Measurements from ENCODE around the gene SLC37A4. TPM values are rescaled to one million over a fixed set of nuclear protein-coding genes. Genes with fewer than 3 reads are reported as not detected.
"Not testable (repeated sequence)": the region's sequence is repeated elsewhere in the genome, so short reads cannot be mapped to it uniquely, and the experiment has no call there.

Gene SLC37A4
- total RNA-seq, 2 experiments from 2014 or later: 26.0 to 26.5 TPM

DNA sequence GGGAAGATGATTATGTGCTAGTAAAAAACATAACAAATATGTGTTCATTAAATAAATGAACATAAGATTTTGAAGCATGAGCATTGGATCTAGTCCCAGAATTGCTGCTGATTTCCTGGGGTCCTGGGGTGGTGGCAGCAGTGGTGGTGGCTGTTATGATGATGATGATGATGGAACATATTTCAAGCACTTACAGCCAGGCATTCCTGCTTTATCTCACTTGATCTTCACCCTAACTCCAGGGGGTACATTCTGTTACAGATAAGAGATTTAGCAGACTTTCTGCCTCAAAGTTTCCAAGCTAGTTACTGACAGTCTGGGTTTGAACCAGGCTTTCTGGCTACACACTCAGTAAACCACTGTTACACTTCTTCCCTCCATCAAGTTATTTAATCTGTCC lies 6.9 kb downstream of the SLC37A4 start:
- no peak for ATAC-seq
- Mint-ChIP-seq H3K9me3 (ENCODE audit: low read depth) (no peaks in the 10 kb centered on the region), H3K4me3 (no peak overlapping the region), H3K4me1 (peaks cover 46% of the 10 kb centered on the region), H3K27me3 (no peaks in the 10 kb centered on the region), H3K36me3 (peaks cover 31% of the 10 kb centered on the region), H3K27ac (peak overlapping the region; percentile 13)
- CTCF ChIA-PET: interaction anchor here (0.9 to 2.6 kb wide), 4 partner anchors 7 to 76 kb away, joined by 3 to 10 read pairs (median 4); partner anchors contain the start of genes CENATAC and SLC37A4
- DNase-seq: no peak

GRCh38 chr11:119021631-119022030 lies 9.0 kb downstream of the SLC37A4 start:
- H3K27ac Mint-ChIP-seq: peak overlapping the region; percentile 39
- DNase-seq: no peak
- no peaks in the 10 kb centered on the region for H3K9me3 Mint-ChIP-seq (ENCODE audit: low read depth)
- CTCF ChIA-PET: interaction anchor here (2.6 kb wide), 1 partner anchor 9 kb away, joined by 10 read pairs; the partner anchor contains the start of gene SLC37A4
- H3K27me3 Mint-ChIP-seq: no peaks in the 10 kb centered on the region
- no peak overlapping the region for H3K4me3 Mint-ChIP-seq
- peaks cover 48% of the 10 kb centered on the region for H3K4me1 Mint-ChIP-seq
- no peak for ATAC-seq
- H3K36me3 Mint-ChIP-seq: peaks cover 42% of the 10 kb centered on the region

DNA sequence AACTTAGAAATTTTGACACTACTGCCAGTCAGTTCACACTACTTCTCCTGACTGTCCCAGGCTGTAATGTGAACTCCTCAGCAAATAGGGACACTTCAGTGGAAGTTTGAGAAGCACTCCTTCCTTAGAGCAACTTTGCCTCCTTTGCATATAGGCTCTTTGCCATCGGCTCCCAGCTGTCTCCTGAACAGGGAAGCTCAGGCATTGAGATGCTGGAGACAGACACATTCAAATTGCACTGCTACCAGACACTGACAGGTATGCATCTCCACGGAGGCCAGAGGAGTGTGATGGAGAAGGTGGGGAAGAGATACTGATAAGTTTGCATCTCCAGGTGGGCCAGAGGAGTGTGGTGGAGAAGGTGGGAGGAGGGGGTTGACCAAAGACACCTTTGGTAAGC lies 10.7 kb downstream of the SLC37A4 start:
- Mint-ChIP-seq H3K36me3 (peaks cover 57% of the 10 kb centered on the region), H3K27ac (peak overlapping the region; percentile 99), H3K4me1 (peaks cover 63% of the 10 kb centered on the region), H3K9me3 (ENCODE audit: low read depth) (no peaks in the 10 kb centered on the region), H3K4me3 (peak overlapping the region; percentile 94), H3K27me3 (no peaks in the 10 kb centered on the region)
- CTCF ChIA-PET: interaction anchor here (0.7 to 5.1 kb wide), 3 partner anchors 11 to 1176 kb away, joined by 3 to 33 read pairs (median 11); partner anchors contain the start of genes CENATAC and SLC37A4
- no peak for ATAC-seq
- no peak for DNase-seq

- Mint-ChIP-seq H3K9me3 (ENCODE audit: low read depth) (no peaks in the 10 kb centered on the region), H3K27ac (peak within 1 kb of the TSS; percentile 99), H3K4me3 (peak within 1 kb of the TSS; percentile 94), H3K36me3 (peaks cover 59% of the 10 kb centered on the region), H3K27me3 (no peaks in the 10 kb centered on the region), H3K4me1 (peaks cover 56% of the 10 kb centered on the region)
- ATAC-seq: peak; percentile 91
- DNase-seq: peak; percentile 98
- CTCF ChIA-PET: interaction anchor here (0.6 to 5.1 kb wide), 8 partner anchors 10 to 37 kb away, joined by 3 to 33 read pairs (median 4); partner anchors contain the start of genes CENATAC and SLC37A4
Observed at GRCh38 chr11:119018074-119018938, 12.4 kb downstream of the SLC37A4 start, which contains the start of the genes RPS25 and TRAPPC4. Gene RPS25, minus strand, starts transcription at chr11:119018343. Its CDS starts 59 bp downstream, at chr11:119018284. Gene TRAPPC4, plus strand, starts transcription at chr11:119018766. Its CDS starts 30 bp downstream, at chr11:119018796.

GRCh38 chr11:119017377-119017776 lies 13.3 kb downstream of the SLC37A4 start:
- Mint-ChIP-seq H3K4me3 (peak overlapping the region; percentile 94), H3K4me1 (peaks cover 56% of the 10 kb centered on the region)

DNA sequence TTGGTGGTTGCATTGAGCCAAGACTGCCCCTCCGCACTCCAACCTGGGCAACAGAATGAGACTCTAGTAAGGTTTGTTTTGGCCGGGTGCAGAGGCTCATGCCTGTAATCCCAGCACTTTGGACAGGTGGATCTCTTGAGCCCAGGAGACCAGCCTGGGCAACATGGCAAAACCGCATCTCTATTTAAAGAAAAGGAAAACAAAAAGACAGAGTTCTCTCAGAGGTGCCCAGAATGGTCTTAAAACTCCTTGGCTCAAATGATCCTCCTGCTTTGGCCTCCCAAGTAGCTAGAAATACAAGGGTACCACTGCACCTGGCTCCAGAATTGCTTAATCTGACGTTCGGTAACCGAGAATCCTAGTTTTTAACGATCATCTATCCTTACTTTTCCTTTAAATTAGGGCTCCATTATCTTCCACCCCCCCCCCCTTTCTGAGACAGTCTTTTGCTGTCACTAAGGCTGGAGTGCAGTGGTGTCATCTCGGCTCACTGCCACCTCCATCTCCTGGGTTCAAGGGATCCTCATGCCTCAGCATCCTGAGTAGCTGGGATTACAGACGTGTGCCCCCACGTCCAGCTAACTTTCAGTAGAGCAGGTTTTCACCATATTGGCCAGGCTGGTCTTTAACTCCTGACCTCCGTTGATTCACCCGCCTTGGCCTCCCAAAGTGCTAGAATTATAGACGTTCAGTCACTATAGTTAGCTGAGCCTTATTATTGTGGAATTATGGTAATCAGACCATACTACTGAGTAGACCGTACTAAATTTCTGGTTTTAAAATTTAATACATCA lies 14.3 kb downstream of the SLC37A4 start:
- CTCF ChIA-PET: interaction anchor here (0.8 to 5.1 kb wide), 4 partner anchors 11 to 51 kb away, joined by 3 to 33 read pairs (median 4); partner anchors contain the start of genes CENATAC and VPS11
- Mint-ChIP-seq H3K27ac (peak overlapping the region; percentile 49), H3K4me1 (peaks cover 52% of the 10 kb centered on the region)

More at GRCh38 chr11:119017377-119017776, 13.3 kb downstream of the SLC37A4 start:
- peak overlapping the region; percentile 99 for H3K27ac Mint-ChIP-seq
- not testable (repeated sequence) for ATAC-seq; H3K9me3 Mint-ChIP-seq (ENCODE audit: low read depth); H3K27me3 Mint-ChIP-seq; DNase-seq
- CTCF ChIA-PET: interaction anchor here (1.4 to 5.1 kb wide), 3 partner anchors 13 to 38 kb away, joined by 4 to 33 read pairs (median 7); partner anchors contain the start of genes CENATAC and SLC37A4
- peaks cover 62% of the 10 kb centered on the region for H3K36me3 Mint-ChIP-seq

DNA sequence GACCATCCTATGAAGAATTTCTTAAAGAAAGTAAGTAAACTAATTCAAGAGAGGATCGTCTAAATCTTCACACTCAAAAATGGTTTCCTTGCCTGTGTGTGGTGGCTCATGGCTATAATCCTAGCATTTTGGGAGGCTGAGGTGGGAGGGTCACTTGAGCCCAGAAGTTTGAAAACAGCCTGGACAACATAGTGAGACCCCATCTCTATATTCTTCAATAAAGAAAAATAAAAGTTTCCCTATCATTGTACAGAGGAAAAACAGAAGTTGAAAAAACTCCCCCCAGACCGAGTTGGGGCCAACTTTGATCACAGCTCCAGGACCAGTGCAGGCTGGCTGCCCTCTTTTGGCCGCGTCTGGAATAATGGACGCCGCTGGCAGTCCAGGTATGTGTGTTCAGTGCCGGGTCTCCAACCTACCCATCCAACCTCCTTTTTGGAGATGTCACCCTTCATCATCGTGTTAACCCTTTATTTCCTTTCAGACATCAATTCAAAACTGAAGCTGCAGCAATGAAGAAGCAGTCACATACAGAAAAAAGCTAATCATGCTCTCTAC lies 15.5 kb downstream of the SLC37A4 start:
- CTCF ChIA-PET: interaction anchor here (1.6 to 5.1 kb wide), 2 partner anchors 12 to 17 kb away, joined by 5 to 33 read pairs; partner anchors contain the start of gene CENATAC
- no peak overlapping the region for H3K4me3 Mint-ChIP-seq
- ATAC-seq (no peak), DNase-seq (no peak)
- peaks cover 55% of the 10 kb centered on the region for H3K36me3 Mint-ChIP-seq
- peaks cover 45% of the 10 kb centered on the region for H3K4me1 Mint-ChIP-seq
- H3K9me3 Mint-ChIP-seq (ENCODE audit: low read depth): no peaks in the 10 kb centered on the region
- H3K27me3 Mint-ChIP-seq: no peaks in the 10 kb centered on the region
- H3K27ac Mint-ChIP-seq: no peak overlapping the region

More for the DNA sequence above, 14.3 kb downstream of the SLC37A4 start:
- peak overlapping the region; percentile 30 for H3K4me3 Mint-ChIP-seq
- no peaks in the 10 kb centered on the region for H3K9me3 Mint-ChIP-seq (ENCODE audit: low read depth)
- H3K27me3 Mint-ChIP-seq: no peaks in the 10 kb centered on the region
- H3K36me3 Mint-ChIP-seq: peaks cover 59% of the 10 kb centered on the region
- ATAC-seq (no peak), DNase-seq (no peak)

- DNase-seq: no peak
- Mint-ChIP-seq H3K27me3 (no peaks in the 10 kb centered on the region), H3K4me1 (peaks cover 40% of the 10 kb centered on the region), H3K9me3 (ENCODE audit: low read depth) (no peaks in the 10 kb centered on the region), H3K36me3 (peaks cover 52% of the 10 kb centered on the region), H3K27ac (peak overlapping the region; percentile 56), H3K4me3 (no peak overlapping the region)
- CTCF ChIA-PET: no interaction called here
- ATAC-seq: no peak
Observed at GRCh38 chr11:119014209-119014924, 16.3 kb downstream of the SLC37A4 start.

GRCh38 chr11:119012629-119013170 lies 18.0 kb downstream of the SLC37A4 start:
- H3K4me1 Mint-ChIP-seq: peaks cover 38% of the 10 kb centered on the region
- no peaks in the 10 kb centered on the region for H3K9me3 Mint-ChIP-seq (ENCODE audit: low read depth)
- no peaks in the 10 kb centered on the region for H3K27me3 Mint-ChIP-seq
- no peak for DNase-seq
- H3K36me3 Mint-ChIP-seq: peaks cover 50% of the 10 kb centered on the region
- peak overlapping the region; percentile 53 for H3K27ac Mint-ChIP-seq
- H3K4me3 Mint-ChIP-seq: no peak overlapping the region
- ATAC-seq: no peak
- CTCF ChIA-PET: no interaction called here

DNA sequence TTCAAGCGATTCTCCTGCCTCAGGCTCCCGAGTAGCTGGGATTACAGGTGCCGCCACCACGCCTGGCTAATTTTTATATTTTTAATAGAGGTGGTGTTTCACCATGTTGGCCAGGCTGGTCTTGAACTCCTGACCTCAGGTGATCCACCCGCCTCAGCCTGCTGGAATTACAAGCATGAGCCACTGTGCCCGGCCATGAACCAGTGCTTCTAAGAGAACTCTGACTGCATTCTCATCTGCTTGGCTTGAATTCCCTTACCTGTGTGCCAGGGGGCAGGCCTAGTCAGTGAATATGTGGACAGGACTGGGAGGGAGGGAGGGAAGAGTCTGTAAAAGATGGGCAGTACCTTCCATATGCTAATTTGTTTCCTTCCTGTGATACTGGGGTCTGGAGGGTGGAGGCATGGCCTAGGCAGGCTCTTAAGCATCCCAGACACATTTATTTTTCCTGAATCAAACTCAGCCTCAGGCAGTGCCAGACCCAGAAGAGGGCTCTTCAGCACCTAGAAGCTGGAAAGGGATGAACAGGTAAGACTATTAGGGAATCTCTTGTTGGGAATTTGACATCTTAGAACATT lies 19.1 kb downstream of the SLC37A4 start:
- Mint-ChIP-seq H3K36me3 (peaks cover 47% of the 10 kb centered on the region), H3K27me3 (no peaks in the 10 kb centered on the region), H3K27ac (peak overlapping the region; percentile 40), H3K4me1 (peaks cover 33% of the 10 kb centered on the region), H3K4me3 (no peak overlapping the region), H3K9me3 (ENCODE audit: low read depth) (no peaks in the 10 kb centered on the region)
- ATAC-seq: no peak
- DNase-seq: no peak
- CTCF ChIA-PET: no interaction called here

DNA sequence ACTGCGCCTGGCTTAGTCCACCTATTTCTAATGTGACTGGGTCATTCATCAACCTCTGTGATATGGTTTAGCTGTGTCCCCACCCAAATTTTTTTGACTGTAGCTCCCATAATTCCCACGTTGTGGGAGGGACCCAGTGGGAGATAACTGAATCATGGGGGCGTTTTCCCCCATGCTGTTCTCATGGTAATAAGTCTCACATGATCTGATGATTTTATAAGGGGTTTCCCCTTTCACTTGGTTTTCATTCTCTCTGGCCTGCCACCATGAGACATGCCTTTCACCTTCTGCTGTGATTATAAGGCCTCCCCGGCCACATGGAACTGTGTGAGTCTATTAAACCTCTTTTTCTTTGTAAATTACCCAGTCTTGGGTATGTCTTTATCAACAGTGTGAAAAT lies 24.0 kb downstream of the SLC37A4 start:
- ATAC-seq: no peak
- peak overlapping the region; percentile 12 for H3K27ac Mint-ChIP-seq

More for the DNA sequence above, 24.0 kb downstream of the SLC37A4 start:
- H3K4me3 Mint-ChIP-seq: no peak overlapping the region
- CTCF ChIA-PET: no interaction called here
- no peak for DNase-seq
- peaks cover 19% of the 10 kb centered on the region for H3K36me3 Mint-ChIP-seq
- H3K27me3 Mint-ChIP-seq: no peaks in the 10 kb centered on the region
- no peaks in the 10 kb centered on the region for H3K9me3 Mint-ChIP-seq (ENCODE audit: low read depth)
- H3K4me1 Mint-ChIP-seq: peaks cover 12% of the 10 kb centered on the region
